SK-N-SH treated with all-trans-retinoic acid at 6 μM for 48 hours (cell line): Measurements from ENCODE around the gene TTLL10.
"Not testable (repeated sequence)": the region's sequence is repeated elsewhere in the genome, so short reads cannot be mapped to it uniquely, and the experiment has no call there.

Experiments used
- ATAC-seq: fragments of 200-7000 bp; cut with Tn5 transposase; 3 replicates; pipeline ENCODE4 v1.9.1; 2020; ENCODE audit warnings: mild to moderate bottlenecking, moderate library complexity
- ARNTL ChIP-seq: fragments of 450-650 bp; formaldehyde crosslinking; IDR thresholded peaks from 2 replicates; pipeline ENCODE4 v1.5.0; 2020; ENCODE audit warnings: low read depth, mild to moderate bottlenecking, moderate library complexity, borderline replicate concordance
- CSDC2 ChIP-seq: fragments of 250-450 bp; sonication (Bioruptor Pico); IDR thresholded peaks from 2 replicates; pipeline ENCODE4 v1.5.0; 2020; ENCODE audit warnings: mild to moderate bottlenecking, moderate library complexity
- ESRRG ChIP-seq: fragments of 250-450 bp; sonication (Bioruptor Pico); IDR thresholded peaks from 2 replicates; pipeline ENCODE4 v1.6.1; 2021; ENCODE audit warnings: mild to moderate bottlenecking
- GLIS3 ChIP-seq: fragments of 250-450 bp; sonication (Bioruptor Pico); IDR thresholded peaks from 2 replicates; pipeline ENCODE4 v1.5.0; 2020; ENCODE audit warnings: mild to moderate bottlenecking, moderate library complexity
- OSR1 ChIP-seq: fragments of 250-450 bp; sonication (Bioruptor Pico); IDR thresholded peaks from 2 replicates; pipeline ENCODE4 v1.8.0; 2022; ENCODE audit warnings: moderate library complexity, mild to moderate bottlenecking, inconsistent platforms
- PPARA ChIP-seq: fragments of 250-450 bp; sonication (Bioruptor Pico); IDR thresholded peaks from 2 replicates; pipeline ENCODE4 v1.5.0; 2020; ENCODE audit warnings: mild to moderate bottlenecking, borderline replicate concordance
- RARB ChIP-seq: fragments of 250-450 bp; sonication (Bioruptor Pico); IDR thresholded peaks from 2 replicates; pipeline ENCODE4 v1.8.0; 2021; ENCODE audit warnings: mild to moderate bottlenecking, moderate library complexity
- SNAI2 ChIP-seq: fragments of 250-450 bp; sonication (Bioruptor Pico); IDR thresholded peaks from 2 replicates; pipeline ENCODE4 v1.5.0; 2020; ENCODE audit warnings: mild to moderate bottlenecking, moderate library complexity
- TCF4 ChIP-seq: fragments of 250-450 bp; sonication (Bioruptor Pico); IDR thresholded peaks from 2 replicates; pipeline ENCODE4 v1.8.0; 2021; ENCODE audit warnings: mild to moderate bottlenecking, moderate library complexity, borderline replicate concordance
- TOX ChIP-seq: fragments of 250-450 bp; sonication (Bioruptor Pico); IDR thresholded peaks from 2 replicates; pipeline ENCODE4 v1.8.0; 2021; ENCODE audit warnings: mild to moderate bottlenecking, moderate library complexity, borderline replicate concordance
- ZC3H10 ChIP-seq: fragments of 250-450 bp; sonication (Bioruptor Pico); IDR thresholded peaks from 2 replicates; pipeline ENCODE4 v1.5.1; 2021; ENCODE audit warnings: mild to moderate bottlenecking, moderate library complexity
- ZFP3 ChIP-seq: fragments of 250-450 bp; sonication (Bioruptor Pico); IDR thresholded peaks from 2 replicates; pipeline ENCODE4 v1.5.0; 2020; ENCODE audit warnings: mild to moderate bottlenecking, moderate library complexity
- ZNF8 ChIP-seq: fragments of 450-650 bp; formaldehyde crosslinking; IDR thresholded peaks from 2 replicates; pipeline ENCODE4 v1.5.0; 2020; ENCODE audit warnings: mild to moderate bottlenecking, moderate library complexity
- TF ChIP-seq, protein P1 (sequence below): fragments of 250-450 bp; sonication (Bioruptor Pico); IDR thresholded peaks from 2 replicates; pipeline ENCODE4 v1.8.0; 2021; ENCODE audit warnings: low read depth, mild to moderate bottlenecking, moderate library complexity, borderline replicate concordance
- TF ChIP-seq, protein P2 (sequence below): fragments of 250-450 bp; sonication (Bioruptor Pico); IDR thresholded peaks from 2 replicates; pipeline ENCODE4 v1.5.1; 2021; ENCODE audit warnings: mild to moderate bottlenecking, moderate library complexity
- TF ChIP-seq, protein P3 (sequence below): fragments of 250-450 bp; sonication (Bioruptor Pico); IDR thresholded peaks from 2 replicates; pipeline ENCODE4 v1.5.1; 2020; ENCODE audit warnings: low read depth, mild to moderate bottlenecking, moderate library complexity
- TF ChIP-seq, protein P4 (sequence below): fragments of 250-450 bp; sonication (Bioruptor Pico); IDR thresholded peaks from 2 replicates; pipeline ENCODE4 v1.5.0; 2020; ENCODE audit warnings: mild to moderate bottlenecking, moderate library complexity

Gene TTLL10

DNA sequence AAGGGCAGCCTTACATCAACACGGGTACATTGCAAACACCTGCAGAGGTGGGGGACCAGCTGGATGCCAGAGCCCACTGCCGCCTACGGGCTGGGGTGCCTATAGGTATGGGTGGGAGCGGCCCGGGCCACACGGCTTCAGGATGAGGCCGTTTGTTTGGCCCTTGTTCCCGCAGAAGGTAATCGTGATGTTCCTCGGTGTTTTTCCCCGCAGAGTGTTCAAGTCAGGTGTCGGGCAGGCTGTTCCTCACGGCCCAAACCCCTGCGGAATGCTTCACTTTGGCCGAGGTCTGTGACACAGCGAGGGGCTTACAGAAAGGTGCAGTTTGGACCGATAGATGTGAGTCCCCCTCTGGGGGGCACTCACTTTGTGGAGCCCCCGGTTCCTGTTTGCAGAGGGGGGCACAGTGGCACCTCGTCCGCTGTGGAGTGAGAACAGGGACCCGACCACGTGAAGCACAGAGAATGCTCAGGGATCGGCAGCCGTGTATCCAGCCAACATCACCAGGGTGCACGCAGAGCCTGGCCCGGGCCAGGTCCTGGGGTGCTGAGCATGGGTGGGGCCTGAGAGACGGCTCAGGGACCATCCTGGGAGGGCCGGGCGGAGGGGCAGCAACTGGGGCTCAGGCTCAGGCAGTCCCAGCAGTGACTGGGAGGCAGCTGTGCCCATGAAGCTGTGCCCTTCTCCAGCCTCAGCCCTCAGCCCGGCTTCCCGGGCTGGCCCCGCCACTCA is 453 bp upstream of the TTLL10 start:
- ATAC-seq = no peak
- TF ChIP-seq ZC3H10 (CRISPR knock-in tag) (no peak), ESRRG (CRISPR knock-in tag) (no peak), CSDC2 (CRISPR knock-in tag) (no peak), ZNF8 (CRISPR knock-in tag) (no peak)
- TF ChIP-seq, protein P1, sequence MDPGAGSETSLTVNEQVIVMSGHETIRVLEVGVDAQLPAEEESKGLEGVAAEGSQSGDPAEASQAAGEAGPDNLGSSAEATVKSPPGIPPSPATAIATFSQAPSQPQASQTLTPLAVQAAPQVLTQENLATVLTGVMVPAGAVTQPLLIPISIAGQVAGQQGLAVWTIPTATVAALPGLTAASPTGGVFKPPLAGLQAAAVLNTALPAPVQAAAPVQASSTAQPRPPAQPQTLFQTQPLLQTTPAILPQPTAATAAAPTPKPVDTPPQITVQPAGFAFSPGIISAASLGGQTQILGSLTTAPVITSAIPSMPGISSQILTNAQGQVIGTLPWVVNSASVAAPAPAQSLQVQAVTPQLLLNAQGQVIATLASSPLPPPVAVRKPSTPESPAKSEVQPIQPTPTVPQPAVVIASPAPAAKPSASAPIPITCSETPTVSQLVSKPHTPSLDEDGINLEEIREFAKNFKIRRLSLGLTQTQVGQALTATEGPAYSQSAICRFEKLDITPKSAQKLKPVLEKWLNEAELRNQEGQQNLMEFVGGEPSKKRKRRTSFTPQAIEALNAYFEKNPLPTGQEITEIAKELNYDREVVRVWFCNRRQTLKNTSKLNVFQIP (CRISPR knock-in tag) = no peak
- TF ChIP-seq, protein P2, sequence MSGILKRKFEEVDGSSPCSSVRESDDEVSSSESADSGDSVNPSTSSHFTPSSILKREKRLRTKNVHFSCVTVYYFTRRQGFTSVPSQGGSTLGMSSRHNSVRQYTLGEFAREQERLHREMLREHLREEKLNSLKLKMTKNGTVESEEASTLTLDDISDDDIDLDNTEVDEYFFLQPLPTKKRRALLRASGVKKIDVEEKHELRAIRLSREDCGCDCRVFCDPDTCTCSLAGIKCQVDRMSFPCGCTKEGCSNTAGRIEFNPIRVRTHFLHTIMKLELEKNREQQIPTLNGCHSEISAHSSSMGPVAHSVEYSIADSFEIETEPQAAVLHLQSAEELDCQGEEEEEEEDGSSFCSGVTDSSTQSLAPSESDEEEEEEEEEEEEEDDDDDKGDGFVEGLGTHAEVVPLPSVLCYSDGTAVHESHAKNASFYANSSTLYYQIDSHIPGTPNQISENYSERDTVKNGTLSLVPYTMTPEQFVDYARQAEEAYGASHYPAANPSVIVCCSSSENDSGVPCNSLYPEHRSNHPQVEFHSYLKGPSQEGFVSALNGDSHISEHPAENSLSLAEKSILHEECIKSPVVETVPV (CRISPR knock-in tag) = no peak
- TF ChIP-seq, protein P3, sequence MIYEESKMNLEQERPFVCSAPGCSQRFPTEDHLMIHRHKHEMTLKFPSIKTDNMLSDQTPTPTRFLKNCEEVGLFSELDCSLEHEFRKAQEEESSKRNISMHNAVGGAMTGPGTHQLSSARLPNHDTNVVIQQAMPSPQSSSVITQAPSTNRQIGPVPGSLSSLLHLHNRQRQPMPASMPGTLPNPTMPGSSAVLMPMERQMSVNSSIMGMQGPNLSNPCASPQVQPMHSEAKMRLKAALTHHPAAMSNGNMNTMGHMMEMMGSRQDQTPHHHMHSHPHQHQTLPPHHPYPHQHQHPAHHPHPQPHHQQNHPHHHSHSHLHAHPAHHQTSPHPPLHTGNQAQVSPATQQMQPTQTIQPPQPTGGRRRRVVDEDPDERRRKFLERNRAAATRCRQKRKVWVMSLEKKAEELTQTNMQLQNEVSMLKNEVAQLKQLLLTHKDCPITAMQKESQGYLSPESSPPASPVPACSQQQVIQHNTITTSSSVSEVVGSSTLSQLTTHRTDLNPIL (CRISPR knock-in tag) = no peak

DNA sequence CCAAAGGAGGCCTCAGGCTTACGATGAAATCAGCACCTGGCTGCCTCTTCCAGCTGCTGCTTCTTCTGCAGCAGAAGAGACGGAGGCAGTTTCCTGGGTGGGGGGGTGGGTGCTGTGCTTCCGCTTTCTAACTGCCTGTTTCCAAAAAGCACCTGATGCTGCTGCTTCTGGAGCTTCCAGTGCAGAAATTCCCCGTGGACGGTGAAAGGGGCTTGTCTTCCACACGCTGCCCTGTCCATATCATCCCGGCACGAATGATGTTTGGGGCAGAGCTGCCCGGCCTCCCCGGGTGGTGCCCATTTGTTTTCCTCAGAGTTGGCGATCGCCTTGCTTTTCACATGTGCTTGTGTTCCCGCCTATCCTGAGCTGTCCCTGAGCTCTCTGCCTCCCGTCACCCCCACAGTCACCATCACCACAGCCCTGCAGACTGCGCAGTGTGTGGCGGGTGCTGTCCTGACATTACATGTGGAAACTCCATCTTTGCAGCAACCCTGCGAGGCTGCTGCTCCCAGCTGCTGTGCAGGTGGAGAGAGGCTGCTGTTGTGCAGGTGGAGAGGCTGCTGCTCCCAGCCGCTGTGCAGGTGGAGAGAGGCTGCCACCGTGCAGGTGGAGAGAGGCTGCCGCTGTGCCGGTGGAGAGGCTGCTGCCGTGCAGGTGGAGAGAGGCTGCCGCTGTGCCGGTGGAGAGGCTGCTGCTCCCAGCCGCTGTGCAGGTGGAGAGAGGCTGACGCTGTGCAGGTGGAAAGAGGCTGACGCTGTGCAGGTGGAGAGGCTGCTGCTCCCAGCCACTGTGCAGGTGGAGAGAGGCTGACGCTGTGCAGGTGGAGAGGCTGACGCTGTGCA is 1.8 kb downstream of the TTLL10 start:
- ATAC-seq = no peak
- TF ChIP-seq ZC3H10 (CRISPR knock-in tag) (no peak), SNAI2 (no peak), TCF4 (CRISPR knock-in tag) (no peak), ESRRG (CRISPR knock-in tag) (no peak), TOX (no peak), OSR1 (CRISPR knock-in tag) (no peak), ZFP3 (CRISPR knock-in tag) (no peak), GLIS3 (CRISPR knock-in tag) (no peak)
- TF ChIP-seq, protein P1 (CRISPR knock-in tag) = no peak

DNA sequence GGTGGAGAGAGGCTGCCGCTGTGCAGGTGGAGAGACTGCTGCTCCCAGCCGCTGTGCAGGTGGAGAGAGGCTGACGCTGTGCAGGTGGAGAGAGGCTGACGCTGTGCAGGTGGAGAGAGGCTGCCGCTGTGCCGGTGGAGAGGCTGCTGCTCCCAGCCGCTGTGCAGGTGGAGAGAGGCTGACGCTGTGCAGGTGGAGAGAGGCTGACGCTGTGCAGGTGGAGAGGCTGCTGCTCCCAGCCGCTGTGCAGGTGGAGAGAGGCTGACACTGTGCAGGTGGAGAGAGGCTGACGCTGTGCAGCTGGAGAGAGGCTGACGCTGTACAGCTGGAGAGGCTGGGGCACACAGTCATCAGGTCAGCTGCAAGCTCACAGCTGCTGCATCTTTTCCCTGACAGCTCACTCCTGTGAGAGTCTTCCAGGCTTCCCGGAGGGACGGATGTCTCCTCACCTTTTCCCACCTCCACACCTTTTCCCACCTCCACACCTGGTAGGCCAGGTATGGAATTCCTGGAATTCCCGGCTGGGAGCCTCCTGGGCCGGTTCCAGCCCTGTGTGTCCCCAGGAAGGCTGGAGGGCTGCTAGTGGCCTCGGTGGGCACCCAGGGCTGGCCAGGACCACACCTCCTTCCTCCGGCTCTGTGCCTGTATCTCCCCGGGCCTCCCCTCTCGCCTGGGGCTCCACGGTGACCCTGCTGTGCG is 2.5 kb downstream of the TTLL10 start:
- ATAC-seq = not testable (repeated sequence)

DNA sequence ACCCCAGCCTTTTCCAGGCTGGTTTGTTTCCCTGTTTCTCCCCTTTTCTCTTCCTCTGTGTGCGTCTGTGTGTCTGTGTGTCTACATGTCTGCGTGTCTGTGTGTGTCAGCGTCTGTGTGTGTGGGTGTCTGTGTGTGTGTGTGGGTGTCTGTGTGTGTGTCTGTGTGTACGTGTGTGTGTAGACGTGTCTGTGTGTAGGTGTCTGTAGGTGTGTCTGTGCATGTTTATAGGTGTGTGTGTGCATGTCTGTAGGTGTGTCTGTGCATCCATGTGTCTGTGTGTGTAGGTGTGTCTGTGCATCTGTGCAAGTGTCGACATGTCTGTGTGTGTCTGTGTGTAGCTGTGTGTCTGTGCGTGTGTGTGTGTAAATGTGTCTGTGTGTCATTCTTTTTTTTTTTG is 3.3 kb downstream of the TTLL10 start:
- ATAC-seq = no peak
- no peak for TF ChIP-seq SNAI2
- no peak for TF ChIP-seq PPARA (CRISPR knock-in tag)
- TF ChIP-seq RARB = no peak
- TF ChIP-seq TOX = no peak
- TF ChIP-seq GLIS3 (CRISPR knock-in tag) = no peak
- TF ChIP-seq, protein P3 (CRISPR knock-in tag) = no peak
- no peak for TF ChIP-seq ARNTL (CRISPR knock-in tag)
- TF ChIP-seq ZFP3 (CRISPR knock-in tag) = no peak
- TF ChIP-seq, protein P4, sequence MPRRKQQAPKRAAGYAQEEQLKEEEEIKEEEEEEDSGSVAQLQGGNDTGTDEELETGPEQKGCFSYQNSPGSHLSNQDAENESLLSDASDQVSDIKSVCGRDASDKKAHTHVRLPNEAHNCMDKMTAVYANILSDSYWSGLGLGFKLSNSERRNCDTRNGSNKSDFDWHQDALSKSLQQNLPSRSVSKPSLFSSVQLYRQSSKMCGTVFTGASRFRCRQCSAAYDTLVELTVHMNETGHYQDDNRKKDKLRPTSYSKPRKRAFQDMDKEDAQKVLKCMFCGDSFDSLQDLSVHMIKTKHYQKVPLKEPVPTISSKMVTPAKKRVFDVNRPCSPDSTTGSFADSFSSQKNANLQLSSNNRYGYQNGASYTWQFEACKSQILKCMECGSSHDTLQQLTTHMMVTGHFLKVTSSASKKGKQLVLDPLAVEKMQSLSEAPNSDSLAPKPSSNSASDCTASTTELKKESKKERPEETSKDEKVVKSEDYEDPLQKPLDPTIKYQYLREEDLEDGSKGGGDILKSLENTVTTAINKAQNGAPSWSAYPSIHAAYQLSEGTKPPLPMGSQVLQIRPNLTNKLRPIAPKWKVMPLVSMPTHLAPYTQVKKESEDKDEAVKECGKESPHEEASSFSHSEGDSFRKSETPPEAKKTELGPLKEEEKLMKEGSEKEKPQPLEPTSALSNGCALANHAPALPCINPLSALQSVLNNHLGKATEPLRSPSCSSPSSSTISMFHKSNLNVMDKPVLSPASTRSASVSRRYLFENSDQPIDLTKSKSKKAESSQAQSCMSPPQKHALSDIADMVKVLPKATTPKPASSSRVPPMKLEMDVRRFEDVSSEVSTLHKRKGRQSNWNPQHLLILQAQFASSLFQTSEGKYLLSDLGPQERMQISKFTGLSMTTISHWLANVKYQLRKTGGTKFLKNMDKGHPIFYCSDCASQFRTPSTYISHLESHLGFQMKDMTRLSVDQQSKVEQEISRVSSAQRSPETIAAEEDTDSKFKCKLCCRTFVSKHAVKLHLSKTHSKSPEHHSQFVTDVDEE (CRISPR knock-in tag) = no peak
- TF ChIP-seq, all 23 proteins: peak for 0
